ACC112 (cell line): ENCODE measurements around the gene CNTN4.

ENCODE experiments used
- H2AFZ ChIP-seq: fragments of 200-600 bp; sonication (generic); one replicate; pipeline ENCODE4 v1.6.0; 2017; ENCODE audit warnings: antibody characterized with exemption, low read length; ENCODE audit not compliant: unreplicated experiment
- H3K27ac ChIP-seq: fragments of 200-600 bp; sonication (generic); 2 replicates; pipeline ENCODE4 v1.5.1; 2014; ENCODE audit warnings: low read depth, mild to moderate bottlenecking, antibody characterized with exemption, low read length, moderate library complexity
- H3K27me3 ChIP-seq: fragments of 200-600 bp; sonication (generic); 2 replicates; pipeline ENCODE4 v1.6.1; 2014; ENCODE audit warnings: mild to moderate bottlenecking, antibody characterized with exemption, low read length, moderate library complexity, mixed read lengths; ENCODE audit not compliant: insufficient read depth
- H3K36me3 ChIP-seq: fragments of 200-600 bp; sonication (generic); 2 replicates; pipeline ENCODE4 v1.6.1; 2016; ENCODE audit warnings: mild to moderate bottlenecking, antibody characterized with exemption, low read length, moderate library complexity, mixed read lengths; ENCODE audit not compliant: insufficient read depth
- H3K4me1 ChIP-seq: fragments of 200-600 bp; sonication (generic); one replicate; pipeline ENCODE4 v1.6.1; 2016; ENCODE audit warnings: low read length, mixed read lengths; ENCODE audit not compliant: insufficient read depth, unreplicated experiment, control insufficient read depth
- H3K4me3 ChIP-seq: fragments of 200-600 bp; sonication (generic); 2 replicates; pipeline ENCODE4 v1.5.1; 2014; ENCODE audit warnings: mild to moderate bottlenecking, low read depth, low read length
- H3K79me2 ChIP-seq: fragments of 200-600 bp; sonication (generic); one replicate; pipeline ENCODE4 v1.6.0; 2016; ENCODE audit warnings: low read length; ENCODE audit not compliant: control insufficient read depth, unreplicated experiment, insufficient read depth

The CNTN4 gene

GRCh38 chr3:2536575-2536974, 437.9 kb downstream of the CNTN4 start:
- H2AFZ ChIP-seq = no peak overlapping the region
- no peak overlapping the region for H3K4me3 ChIP-seq
- H3K79me2 ChIP-seq = no peaks in the 10 kb centered on the region
- H3K4me1 ChIP-seq = no peaks in the 10 kb centered on the region
- H3K27me3 ChIP-seq = no peaks in the 10 kb centered on the region
- no peak overlapping the region for H3K27ac ChIP-seq
- no peaks in the 10 kb centered on the region for H3K36me3 ChIP-seq

GRCh38 chr3:2540115-2540514, 441.4 kb downstream of the CNTN4 start:
- no peak overlapping the region for H3K27ac ChIP-seq
- no peaks in the 10 kb centered on the region for H3K36me3 ChIP-seq
- no peak overlapping the region for H2AFZ ChIP-seq
- no peaks in the 10 kb centered on the region for H3K27me3 ChIP-seq
- no peak overlapping the region for H3K4me3 ChIP-seq
- no peaks in the 10 kb centered on the region for H3K79me2 ChIP-seq
- H3K4me1 ChIP-seq = no peaks in the 10 kb centered on the region

- H3K27me3 ChIP-seq = no peaks in the 10 kb centered on the region
- no peak overlapping the region for H2AFZ ChIP-seq
- H3K79me2 ChIP-seq = no peaks in the 10 kb centered on the region
- no peaks in the 10 kb centered on the region for H3K4me1 ChIP-seq
- H3K36me3 ChIP-seq = no peaks in the 10 kb centered on the region
- no peak overlapping the region for H3K4me3 ChIP-seq
- H3K27ac ChIP-seq = no peak overlapping the region
Observed at GRCh38 chr3:2543247-2543646, 444.6 kb downstream of the CNTN4 start.

- H3K36me3 ChIP-seq = no peaks in the 10 kb centered on the region
- no peaks in the 10 kb centered on the region for H3K27me3 ChIP-seq
- no peaks in the 10 kb centered on the region for H3K79me2 ChIP-seq
- no peak overlapping the region for H3K4me3 ChIP-seq
- H3K4me1 ChIP-seq = no peaks in the 10 kb centered on the region
- no peak overlapping the region for H3K27ac ChIP-seq
- H2AFZ ChIP-seq = no peak overlapping the region
Observed at GRCh38 chr3:2544212-2544611, 445.5 kb downstream of the CNTN4 start.

GRCh38 chr3:2544718-2545117, 446.1 kb downstream of the CNTN4 start:
- Histone ChIP-seq H3K4me1 (no peaks in the 10 kb centered on the region), H3K27me3 (no peaks in the 10 kb centered on the region), H2AFZ (no peak overlapping the region), H3K4me3 (no peak overlapping the region), H3K36me3 (no peaks in the 10 kb centered on the region), H3K27ac (no peak overlapping the region), H3K79me2 (no peaks in the 10 kb centered on the region)

DNA sequence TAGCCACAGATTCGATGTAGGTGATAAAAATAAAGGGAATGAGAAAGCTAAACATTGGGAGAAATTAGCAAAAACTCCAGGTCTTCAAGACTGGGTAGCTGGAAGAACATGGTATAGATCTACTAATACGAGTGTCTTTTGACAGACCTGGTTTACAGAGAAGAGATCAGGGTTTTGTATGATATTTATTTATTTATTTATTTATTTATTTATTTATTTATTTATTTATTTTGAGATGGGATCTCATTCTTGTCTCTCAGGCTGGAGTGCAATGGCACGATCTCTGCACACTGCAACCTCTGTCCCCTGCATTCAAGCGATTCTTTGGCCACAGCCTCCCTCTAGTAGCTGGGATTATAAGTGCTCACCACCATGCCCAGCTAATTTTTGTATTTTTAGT, 448.4 kb downstream of the CNTN4 start:
- H3K4me3 ChIP-seq = no peak overlapping the region
- H3K27ac ChIP-seq = no peak overlapping the region
- no peaks in the 10 kb centered on the region for H3K27me3 ChIP-seq
- no peaks in the 10 kb centered on the region for H3K79me2 ChIP-seq
- no peaks in the 10 kb centered on the region for H3K36me3 ChIP-seq
- no peak overlapping the region for H2AFZ ChIP-seq
- H3K4me1 ChIP-seq = no peaks in the 10 kb centered on the region

DNA sequence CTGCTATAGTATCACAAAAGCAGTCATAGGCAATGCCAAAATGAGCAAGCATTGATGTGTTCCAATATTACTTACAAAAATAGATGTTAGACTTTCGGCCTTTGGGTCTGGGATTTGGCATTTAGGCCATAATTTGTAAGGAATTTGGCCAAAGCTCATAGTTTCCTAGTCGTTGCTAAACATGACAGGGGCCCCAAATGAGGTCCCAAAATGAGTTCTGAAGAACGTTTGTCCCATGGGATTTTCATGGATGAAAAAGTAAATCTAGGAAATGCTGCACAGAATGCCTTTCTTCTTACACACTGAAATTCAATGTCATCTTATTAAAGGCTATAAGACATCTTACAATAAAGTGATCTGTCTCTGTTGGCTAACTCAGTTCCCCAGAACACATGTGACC, 456.0 kb downstream of the CNTN4 start:
- H3K79me2 ChIP-seq = no peaks in the 10 kb centered on the region
- H3K4me1 ChIP-seq = no peaks in the 10 kb centered on the region
- no peak overlapping the region for H3K27ac ChIP-seq
- no peak overlapping the region for H3K4me3 ChIP-seq
- H3K27me3 ChIP-seq = no peaks in the 10 kb centered on the region
- H2AFZ ChIP-seq = no peak overlapping the region
- no peaks in the 10 kb centered on the region for H3K36me3 ChIP-seq

GRCh38 chr3:2558796-2559195, 460.1 kb downstream of the CNTN4 start:
- H3K4me1 ChIP-seq = no peaks in the 10 kb centered on the region
- no peak overlapping the region for H2AFZ ChIP-seq
- H3K27ac ChIP-seq = no peak overlapping the region
- no peaks in the 10 kb centered on the region for H3K79me2 ChIP-seq
- H3K27me3 ChIP-seq = no peaks in the 10 kb centered on the region
- H3K4me3 ChIP-seq = no peak overlapping the region
- no peaks in the 10 kb centered on the region for H3K36me3 ChIP-seq

GRCh38 chr3:2567451-2567850, 468.8 kb downstream of the CNTN4 start:
- H3K4me1 ChIP-seq = no peaks in the 10 kb centered on the region
- no peak overlapping the region for H3K4me3 ChIP-seq
- H3K36me3 ChIP-seq = no peaks in the 10 kb centered on the region
- H3K27ac ChIP-seq = no peak overlapping the region
- no peaks in the 10 kb centered on the region for H3K27me3 ChIP-seq
- H2AFZ ChIP-seq = no peak overlapping the region
- no peaks in the 10 kb centered on the region for H3K79me2 ChIP-seq

DNA sequence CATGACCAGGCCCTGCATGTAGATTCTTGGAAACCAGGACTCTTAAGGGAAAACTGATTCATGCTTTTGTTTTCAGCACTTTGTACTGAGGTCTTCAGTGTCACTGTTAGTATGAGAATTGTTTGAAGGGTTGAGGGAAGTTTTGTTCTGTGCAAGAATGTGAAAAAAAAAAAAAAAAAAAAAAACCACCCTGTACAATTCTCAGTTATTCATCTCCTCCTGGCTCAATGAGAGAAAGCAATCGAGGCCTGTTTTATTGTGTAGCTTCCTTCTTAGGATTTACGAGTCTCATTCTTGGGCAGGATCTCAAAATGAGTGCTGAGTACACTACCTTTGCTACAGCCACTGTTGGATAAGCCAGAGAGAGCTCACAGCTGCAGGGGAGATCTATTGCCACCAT, 469.5 kb downstream of the CNTN4 start:
- H3K36me3 ChIP-seq = no peaks in the 10 kb centered on the region
- H3K4me1 ChIP-seq = no peaks in the 10 kb centered on the region
- H3K4me3 ChIP-seq = no peak overlapping the region
- H2AFZ ChIP-seq = no peak overlapping the region
- no peaks in the 10 kb centered on the region for H3K79me2 ChIP-seq
- H3K27ac ChIP-seq = no peak overlapping the region
- no peaks in the 10 kb centered on the region for H3K27me3 ChIP-seq

DNA sequence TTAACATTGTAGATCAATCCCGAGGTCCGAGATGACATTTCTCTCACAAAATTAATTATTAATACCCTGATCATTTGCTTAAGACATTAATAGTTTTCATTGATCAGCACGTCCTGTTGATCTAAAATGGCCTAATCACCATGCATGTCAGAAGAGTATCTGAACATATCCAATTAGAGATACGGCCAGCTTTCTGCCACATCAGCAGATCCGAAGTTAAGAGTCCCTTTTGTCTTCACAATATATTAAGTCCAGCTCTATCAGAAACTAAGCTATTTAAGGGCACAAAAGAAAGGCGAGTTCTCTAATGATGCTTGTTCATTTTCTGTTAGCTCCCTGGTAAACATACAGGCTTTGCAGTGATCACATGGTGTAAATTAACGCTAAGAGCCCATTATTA, 470.3 kb downstream of the CNTN4 start:
- no peak overlapping the region for H2AFZ ChIP-seq
- no peaks in the 10 kb centered on the region for H3K27me3 ChIP-seq
- no peak overlapping the region for H3K4me3 ChIP-seq
- H3K79me2 ChIP-seq = no peaks in the 10 kb centered on the region
- H3K27ac ChIP-seq = no peak overlapping the region
- H3K4me1 ChIP-seq = no peaks in the 10 kb centered on the region
- no peaks in the 10 kb centered on the region for H3K36me3 ChIP-seq

GRCh38 chr3:2577571-2577970, 478.9 kb downstream of the CNTN4 start:
- Histone ChIP-seq H3K4me1 (no peaks in the 10 kb centered on the region), H2AFZ (no peak overlapping the region), H3K27ac (no peak overlapping the region), H3K4me3 (no peak overlapping the region), H3K27me3 (no peaks in the 10 kb centered on the region), H3K36me3 (no peaks in the 10 kb centered on the region), H3K79me2 (no peaks in the 10 kb centered on the region)
